ENCODE results near the gene TMEM179. TPM values are rescaled to one million over a fixed set of nuclear protein-coding genes. Genes with fewer than 3 reads are reported as not detected.

The TMEM179 gene
- total and polyA plus RNA-seq, 2 of the 13 experiments (the other 11 are each of a cell fraction or from before 2014, with no cell fraction given) = not detected

GRCh38 chr14:104614126-104614812, 9.7 kb upstream of the TMEM179 start:
- Histone ChIP-seq H3K27ac (ENCODE audit: extremely low read length, insufficient read depth, low read length) (no peak overlapping the region), H3K4me1 (ENCODE audit: insufficient read depth, low read length) (no peaks in the 10 kb centered on the region), H3K36me3 (replicated peaks in 1 of 2; ENCODE audit: control insufficient read depth in 1 of 2, insufficient read depth in 2 of 2, low read length in 2 of 2) (no peaks in the 10 kb centered on the region), H3K79me2 (ENCODE audit: insufficient read depth, low read length) (no peaks in the 10 kb centered on the region), H4K20me1 (ENCODE audit: insufficient read depth, low read length) (no peaks in the 10 kb centered on the region), H2AFZ (ENCODE audit: low read length) (no peak overlapping the region), H3K4me3 (replicated peaks in 1 of 3; ENCODE audit: insufficient read depth in 1 of 3, low read depth in 2 of 3, low read length in 3 of 3) (no peak overlapping the region), H3K9me3 (ENCODE audit: low read length) (no peaks in the 10 kb centered on the region), H3K9ac (ENCODE audit: insufficient read depth, low read depth, low read length) (no peak overlapping the region), H3K4me2 (ENCODE audit: low read depth, low read length) (no peak overlapping the region), H3K27me3 (ENCODE audit: control insufficient read depth in 1 of 2, insufficient read depth in 2 of 2, low read length in 2 of 2) (peaks cover 0 to 28% of the 10 kb centered on the region in 2 experiments; a peak in 1 of 5 replicates)
- ChIA-PET POLR2A (no interaction called here), CTCF (ENCODE audit: low intra/inter-chr PET ratio, low total read pairs) (no interaction called here)
- intact Hi-C loops (cut with micrococcal nuclease; ENCODE audit: unreplicated experiment) (no loop called here), in situ Hi-C loops (cut with HindIII; ENCODE audit: extremely low pct_ligation_motif_present, low pct_unique_long_range_greater_than_20kb) (no loop called here)
- no peak for TF ChIP-seq SYNCRIP (IDR thresholded peaks at IDR 0.05; ENCODE audit: insufficient read depth, low read depth, low read length)
- TF ChIP-seq SIN3B (IDR thresholded peaks at IDR 0.05; ENCODE audit: low read length) = no peak
- no peak for TF ChIP-seq BCL6 (CRISPR knock-in tag; IDR thresholded peaks at IDR 0.05)
- TF ChIP-seq ZNF20 (CRISPR knock-in tag; IDR thresholded peaks at IDR 0.05) = no peak
- no peak for TF ChIP-seq ZNF230 (CRISPR knock-in tag; IDR thresholded peaks at IDR 0.05)
- TF ChIP-seq CREM (IDR thresholded peaks at IDR 0.05) = no peak
- TF ChIP-seq CREM (CRISPR knock-in tag; IDR thresholded peaks at IDR 0.05) = no peak
- TF ChIP-seq SKIL (CRISPR knock-in tag; IDR thresholded peaks at IDR 0.05; ENCODE audit: borderline replicate concordance) = no peak
- no peak for TF ChIP-seq TOPORS (CRISPR knock-in tag; IDR thresholded peaks at IDR 0.05)
- TF ChIP-seq, protein P1, sequence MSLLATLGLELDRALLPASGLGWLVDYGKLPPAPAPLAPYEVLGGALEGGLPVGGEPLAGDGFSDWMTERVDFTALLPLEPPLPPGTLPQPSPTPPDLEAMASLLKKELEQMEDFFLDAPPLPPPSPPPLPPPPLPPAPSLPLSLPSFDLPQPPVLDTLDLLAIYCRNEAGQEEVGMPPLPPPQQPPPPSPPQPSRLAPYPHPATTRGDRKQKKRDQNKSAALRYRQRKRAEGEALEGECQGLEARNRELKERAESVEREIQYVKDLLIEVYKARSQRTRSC (CRISPR knock-in tag; IDR thresholded peaks at IDR 0.05; ENCODE audit: low read depth) = no peak
- TF ChIP-seq ZSCAN9 (CRISPR knock-in tag; IDR thresholded peaks at IDR 0.05; ENCODE audit: borderline replicate concordance) = no peak
- no peak for TF ChIP-seq KLF15 (CRISPR knock-in tag; IDR thresholded peaks at IDR 0.05; ENCODE audit: borderline replicate concordance)
- no peak for TF ChIP-seq JARID2 (CRISPR knock-in tag; IDR thresholded peaks at IDR 0.05; ENCODE audit: insufficient replicate concordance)
- no peak for TF ChIP-seq CAMTA2 (CRISPR knock-in tag; IDR thresholded peaks at IDR 0.05; ENCODE audit: borderline replicate concordance)
- TF ChIP-seq, protein P2, sequence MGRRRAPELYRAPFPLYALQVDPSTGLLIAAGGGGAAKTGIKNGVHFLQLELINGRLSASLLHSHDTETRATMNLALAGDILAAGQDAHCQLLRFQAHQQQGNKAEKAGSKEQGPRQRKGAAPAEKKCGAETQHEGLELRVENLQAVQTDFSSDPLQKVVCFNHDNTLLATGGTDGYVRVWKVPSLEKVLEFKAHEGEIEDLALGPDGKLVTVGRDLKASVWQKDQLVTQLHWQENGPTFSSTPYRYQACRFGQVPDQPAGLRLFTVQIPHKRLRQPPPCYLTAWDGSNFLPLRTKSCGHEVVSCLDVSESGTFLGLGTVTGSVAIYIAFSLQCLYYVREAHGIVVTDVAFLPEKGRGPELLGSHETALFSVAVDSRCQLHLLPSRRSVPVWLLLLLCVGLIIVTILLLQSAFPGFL (CRISPR knock-in tag; IDR thresholded peaks at IDR 0.05) = no peak
- no peak for TF ChIP-seq HCFC1 (IDR thresholded peaks at IDR 0.05; ENCODE audit: low read depth, low read length)
- FAIRE-seq (no peak), ATAC-seq (no peak), DNase-seq (ENCODE audit: low spot score) (no peak)
- BruUV-seq (replicated peaks) = no TSS peak
- under 1% methylated on average over 4 of the region's 4 CpGs for WGBS (ENCODE audit: low lambda C conversion rate)

Measured in HepG2 (cell line).